Activated T-cell treated with anti-CD3 and anti-CD28 coated beads for 1 hour (primary cell): ENCODE data around the gene MICAL2.

ENCODE experiments used
- DNase-seq: peaks from one replicate; pipeline ENCODE4 v3.0.0-alpha.2; 2020; ENCODE audit warnings: low read depth

The MICAL2 gene

GRCh38 chr11:12287009-12287373 lies 176.6 kb downstream of the MICAL2 start:
- DNase-seq: no peak

- DNase-seq: no peak
Observed at GRCh38 chr11:12287374-12288211, 177.2 kb downstream of the MICAL2 start.

- peak; percentile 42 for DNase-seq
Observed at GRCh38 chr11:12288212-12288930, 178.0 kb downstream of the MICAL2 start.

GRCh38 chr11:12288931-12289666 lies 178.7 kb downstream of the MICAL2 start:
- no peak for DNase-seq

GRCh38 chr11:12289667-12290476 lies 179.5 kb downstream of the MICAL2 start:
- no peak for DNase-seq

- no peak for DNase-seq
Observed at GRCh38 chr11:12290477-12290922, 180.1 kb downstream of the MICAL2 start.

- no peak for DNase-seq
Observed at GRCh38 chr11:12291313-12291712, 180.9 kb downstream of the MICAL2 start.

GRCh38 chr11:12291766-12292165 lies 181.4 kb downstream of the MICAL2 start:
- DNase-seq: no peak

GRCh38 chr11:12292766-12293165 lies 182.4 kb downstream of the MICAL2 start:
- DNase-seq: no peak

GRCh38 chr11:12293486-12293885 lies 183.1 kb downstream of the MICAL2 start:
- no peak for DNase-seq

GRCh38 chr11:12294613-12295012 lies 184.2 kb downstream of the MICAL2 start:
- no peak for DNase-seq

- no peak for DNase-seq
Observed at GRCh38 chr11:12295943-12296342, 185.6 kb downstream of the MICAL2 start.

- DNase-seq: no peak
Observed at GRCh38 chr11:12298610-12299009, 188.2 kb downstream of the MICAL2 start.

GRCh38 chr11:12301379-12301778 lies 191.0 kb downstream of the MICAL2 start:
- DNase-seq: no peak

- no peak for DNase-seq
Observed at GRCh38 chr11:12303421-12304149, 193.2 kb downstream of the MICAL2 start.

GRCh38 chr11:12306830-12307229 lies 196.4 kb downstream of the MICAL2 start:
- no peak for DNase-seq

GRCh38 chr11:12312132-12312531 lies 201.7 kb downstream of the MICAL2 start:
- no peak for DNase-seq
